Spleen (tissue), 7 donors: Measurements from ENCODE around the gene CERS1.

ENCODE experiments used
- POLR2A ChIP-seq, 3 donors: fragments of 450-650 bp; IDR thresholded peaks; one replicate each; pipeline ENCODE4 v1.5.1; 2017; ENCODE audit warnings: antibody characterized with exemption in 3 of 3, mild to moderate bottlenecking in 1 of 3
- POLR2AphosphoS5 ChIP-seq, 3 donors: sonication (generic); formaldehyde crosslinking; IDR thresholded peaks; one replicate each; pipeline ENCODE4 v1.5.1; 2017; ENCODE audit warnings: antibody characterized with exemption in 3 of 3
- TF ChIP-seq, protein P1 (sequence below), 11 experiments: fragments of 200-600 bp in 7 of 11; fragments of 450-650 bp in 4 of 11; sonication (generic) in 4 of 11; IDR thresholded peaks in 8 of 11; conservative IDR thresholded peaks in 3 of 11; 1 replicate in 7 of 11; 2 replicates in 4 of 11; pipeline versions ENCODE4 v1.4.0 to v1.8.0; 2016 to 2021; ENCODE audit warnings: antibody characterized with exemption in 11 of 11, inconsistent platforms in 4 of 11, mild to moderate bottlenecking in 1 of 11
- donor health status: DM: no; HTN: no; CAD: no; lungs with moderate emphysema.
- donor health status: DM: no; HTN: no; CAD: no.
- donor health status: DM: no; HTN: no; CAD: no.

DNA sequence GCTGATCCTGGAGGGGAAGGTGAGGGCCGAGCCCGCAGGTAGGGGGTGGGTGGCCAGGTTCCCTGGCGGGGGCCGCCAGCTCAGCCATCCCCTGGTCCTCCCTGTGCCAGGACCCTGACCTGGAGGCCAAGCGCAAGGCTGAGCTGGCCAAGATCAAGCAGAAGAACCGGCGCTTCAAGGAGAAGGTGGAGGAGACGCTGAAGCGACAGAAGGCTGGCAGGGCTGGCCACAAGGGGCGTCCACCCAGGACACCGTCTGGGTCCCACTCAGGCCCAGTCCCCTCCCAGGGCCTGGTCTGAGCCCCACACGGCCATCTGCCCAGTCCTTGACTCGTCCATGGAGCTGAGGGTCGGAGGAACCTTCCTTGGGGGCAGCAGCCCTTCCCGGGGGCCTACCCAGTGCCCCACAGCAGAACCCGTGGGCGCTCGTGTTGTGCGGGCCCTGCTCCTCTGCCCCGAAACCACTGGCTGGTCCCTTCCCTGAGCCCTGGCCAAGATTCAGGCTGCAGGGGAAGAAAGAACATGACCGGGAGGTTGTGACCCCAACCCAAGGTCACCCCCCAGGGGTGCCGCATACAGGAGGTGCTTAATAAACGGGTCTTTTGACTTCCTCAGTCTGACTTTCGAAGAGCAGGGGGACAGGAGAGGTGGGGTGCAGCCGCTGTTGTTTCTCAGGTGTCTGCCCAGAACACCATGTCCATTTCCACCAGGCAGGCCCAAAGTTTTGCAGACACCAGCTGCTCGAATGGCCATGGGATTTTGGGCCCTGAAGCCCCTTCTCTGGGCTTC, 32.3 kb upstream of the CERS1 start:
- TF ChIP-seq, protein P1, sequence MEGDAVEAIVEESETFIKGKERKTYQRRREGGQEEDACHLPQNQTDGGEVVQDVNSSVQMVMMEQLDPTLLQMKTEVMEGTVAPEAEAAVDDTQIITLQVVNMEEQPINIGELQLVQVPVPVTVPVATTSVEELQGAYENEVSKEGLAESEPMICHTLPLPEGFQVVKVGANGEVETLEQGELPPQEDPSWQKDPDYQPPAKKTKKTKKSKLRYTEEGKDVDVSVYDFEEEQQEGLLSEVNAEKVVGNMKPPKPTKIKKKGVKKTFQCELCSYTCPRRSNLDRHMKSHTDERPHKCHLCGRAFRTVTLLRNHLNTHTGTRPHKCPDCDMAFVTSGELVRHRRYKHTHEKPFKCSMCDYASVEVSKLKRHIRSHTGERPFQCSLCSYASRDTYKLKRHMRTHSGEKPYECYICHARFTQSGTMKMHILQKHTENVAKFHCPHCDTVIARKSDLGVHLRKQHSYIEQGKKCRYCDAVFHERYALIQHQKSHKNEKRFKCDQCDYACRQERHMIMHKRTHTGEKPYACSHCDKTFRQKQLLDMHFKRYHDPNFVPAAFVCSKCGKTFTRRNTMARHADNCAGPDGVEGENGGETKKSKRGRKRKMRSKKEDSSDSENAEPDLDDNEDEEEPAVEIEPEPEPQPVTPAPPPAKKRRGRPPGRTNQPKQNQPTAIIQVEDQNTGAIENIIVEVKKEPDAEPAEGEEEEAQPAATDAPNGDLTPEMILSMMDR (IDR thresholded peaks at IDR 0.05 in 8 of 11, conservative IDR thresholded peaks at IDR 0.05 in 3 of 11): no peak
- TF ChIP-seq POLR2AphosphoS5 (IDR thresholded peaks at IDR 0.05): peak; percentile 7 to 71 (median 20)
- no peak for TF ChIP-seq POLR2A (IDR thresholded peaks at IDR 0.05)
